Nephron (organoid): ENCODE data around the gene UVRAG.

Experiments used
- H3K27ac Mint-ChIP-seq, 3 experiments: 2 replicates each; pipeline ENCODE4 v1.8.0; 2020; ENCODE audit warnings: mixed read lengths in 3 of 3, mild to moderate bottlenecking in 2 of 3, moderate library complexity in 1 of 3
- H3K27me3 Mint-ChIP-seq: 2 replicates; pipeline ENCODE4 v1.8.0; 2021; ENCODE audit warnings: low read depth, mild to moderate bottlenecking, moderate library complexity, mixed read lengths
- H3K36me3 Mint-ChIP-seq: 2 replicates; pipeline ENCODE4 v1.8.0; 2020; ENCODE audit warnings: low read depth, mixed read lengths
- H3K4me1 Mint-ChIP-seq: 2 replicates; pipeline ENCODE4 v1.8.0; 2020; ENCODE audit warnings: mixed read lengths
- H3K4me3 Mint-ChIP-seq, 3 experiments: 2 replicates each; pipeline ENCODE4 v1.8.0; 2020; ENCODE audit warnings: mild to moderate bottlenecking in 3 of 3, mixed read lengths in 3 of 3, moderate library complexity in 2 of 3
- H3K9me3 Mint-ChIP-seq: 2 replicates; pipeline ENCODE4 v1.8.0; 2020; ENCODE audit warnings: mixed read lengths
- CTCF ChIP-seq, 3 experiments: fragments of 200-600 bp; sonication (generic); IDR thresholded peaks; one replicate each; pipeline ENCODE4 v1.5.0; 2021; ENCODE audit warnings: antibody characterized with exemption in 3 of 3; ENCODE audit not compliant: unreplicated experiment in 3 of 3

UVRAG gene

DNA sequence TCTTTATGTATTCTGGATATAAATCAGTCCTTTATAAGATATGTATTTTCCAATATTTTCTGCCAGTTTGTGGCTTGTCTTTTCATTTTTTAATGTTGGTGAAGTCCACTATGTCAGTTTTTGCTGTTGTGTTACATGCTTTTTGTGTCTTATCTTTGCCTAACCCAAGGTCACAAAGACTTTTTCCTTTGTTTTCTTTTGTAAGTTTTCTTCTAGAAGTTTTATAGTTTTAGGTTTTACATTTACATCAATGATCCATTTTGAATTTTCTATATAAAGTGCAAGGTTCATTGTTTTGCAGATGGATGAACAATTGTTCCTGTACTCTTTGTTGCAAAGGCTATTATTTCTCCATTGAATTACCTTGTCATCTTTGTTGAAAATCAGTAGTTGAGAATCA, 69.3 kb downstream of the UVRAG start:
- TF ChIP-seq CTCF (IDR thresholded peaks at IDR 0.05; ENCODE audit: unreplicated experiment in 3 of 3), result no peak
- H3K36me3 Mint-ChIP-seq, result peaks cover 20% of the 10 kb centered on the region
- H3K4me1 Mint-ChIP-seq, result peaks cover 13% of the 10 kb centered on the region
- no peak overlapping the region for H3K27ac Mint-ChIP-seq
- H3K4me3 Mint-ChIP-seq, result no peak overlapping the region
- peaks cover 1% of the 10 kb centered on the region for H3K9me3 Mint-ChIP-seq
- no peaks in the 10 kb centered on the region for H3K27me3 Mint-ChIP-seq

- peaks cover 24% of the 10 kb centered on the region for H3K36me3 Mint-ChIP-seq
- H3K27me3 Mint-ChIP-seq, result no peaks in the 10 kb centered on the region
- H3K4me1 Mint-ChIP-seq, result peaks cover 11% of the 10 kb centered on the region
- TF ChIP-seq CTCF (IDR thresholded peaks at IDR 0.05; ENCODE audit: unreplicated experiment in 3 of 3), result no peak
- no peaks in the 10 kb centered on the region for H3K9me3 Mint-ChIP-seq
- no peak overlapping the region for H3K4me3 Mint-ChIP-seq
- no peak overlapping the region for H3K27ac Mint-ChIP-seq
Observed at GRCh38 chr11:75888416-75888815, 73.4 kb downstream of the UVRAG start.

- Mint-ChIP-seq H3K27me3 (no peaks in the 10 kb centered on the region), H3K9me3 (no peaks in the 10 kb centered on the region), H3K4me1 (peaks cover 5% of the 10 kb centered on the region), H3K36me3 (peaks cover 24% of the 10 kb centered on the region), H3K27ac (no peak overlapping the region), H3K4me3 (no peak overlapping the region)
- no peak for TF ChIP-seq CTCF (IDR thresholded peaks at IDR 0.05; ENCODE audit: unreplicated experiment in 3 of 3)
Observed at GRCh38 chr11:75891947-75892739, 77.1 kb downstream of the UVRAG start.

DNA sequence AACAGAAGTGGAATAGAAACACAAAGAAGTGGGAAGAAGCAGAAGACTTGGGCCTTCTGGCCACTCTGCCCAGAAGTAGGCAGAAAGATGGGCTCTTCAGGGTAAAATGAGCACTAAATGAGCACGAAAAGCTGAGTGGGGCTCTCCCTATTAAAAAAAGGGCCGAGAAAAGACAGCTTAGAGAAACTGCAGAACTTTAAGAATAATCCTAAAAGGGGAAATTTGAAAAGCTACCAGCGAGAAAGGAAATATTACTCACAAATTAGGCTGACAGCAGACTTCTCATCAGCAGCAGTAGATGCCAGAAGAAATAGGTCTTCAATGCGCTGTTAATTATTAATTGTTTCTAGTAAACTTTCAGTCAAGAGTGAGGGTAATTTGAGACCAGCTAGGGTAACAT, 78.2 kb downstream of the UVRAG start:
- Mint-ChIP-seq H3K27ac (no peak overlapping the region), H3K4me1 (peaks cover 5% of the 10 kb centered on the region), H3K4me3 (no peak overlapping the region), H3K27me3 (no peaks in the 10 kb centered on the region), H3K9me3 (no peaks in the 10 kb centered on the region), H3K36me3 (peaks cover 24% of the 10 kb centered on the region)
- TF ChIP-seq CTCF (IDR thresholded peaks at IDR 0.05; ENCODE audit: unreplicated experiment in 3 of 3), result no peak

DNA sequence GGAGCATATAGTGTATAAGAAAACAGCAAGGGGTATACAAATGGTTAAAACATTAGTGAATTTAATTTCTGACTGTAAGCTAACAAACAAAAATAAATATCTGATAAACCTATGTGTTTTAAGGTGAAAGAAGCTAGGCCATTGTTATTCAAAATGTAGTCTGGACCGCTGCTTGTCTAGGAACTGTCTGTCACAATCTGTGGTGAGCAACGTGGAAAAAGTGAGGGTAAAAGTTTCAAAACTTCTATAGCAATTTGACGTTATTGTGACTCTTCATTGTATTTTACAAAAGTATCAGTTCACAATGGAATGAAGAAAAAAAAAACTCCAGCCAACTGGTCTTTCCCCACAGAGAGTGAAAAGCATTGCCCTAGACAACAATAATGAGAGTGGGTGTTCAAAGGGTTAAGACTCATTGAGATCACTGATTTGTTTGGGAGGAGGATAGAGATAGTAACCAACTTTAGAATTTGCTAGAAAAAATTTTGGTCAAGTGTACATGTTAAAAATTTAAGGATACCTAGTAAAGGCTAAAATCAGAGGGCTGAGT, 79.1 kb downstream of the UVRAG start:
- Mint-ChIP-seq H3K27ac (no peak overlapping the region), H3K27me3 (no peaks in the 10 kb centered on the region), H3K4me3 (no peak overlapping the region), H3K9me3 (no peaks in the 10 kb centered on the region), H3K36me3 (peaks cover 24% of the 10 kb centered on the region), H3K4me1 (peaks cover 5% of the 10 kb centered on the region)
- TF ChIP-seq CTCF (IDR thresholded peaks at IDR 0.05; ENCODE audit: unreplicated experiment in 3 of 3), result no peak
